Omental fat pad (tissue), 4 donors: ENCODE results near the gene HPSE2. TPM values are rescaled to one million over a fixed set of nuclear protein-coding genes. Genes with fewer than 3 reads are reported as not detected.
"Not testable (repeated sequence)": the region's sequence is repeated elsewhere in the genome, so short reads cannot be mapped to it uniquely, and the experiment has no call there.

ENCODE experiments used
- ATAC-seq: fragments of 150-250 bp; one replicate; pipeline ENCODE4 v1.9.1; 2016; ENCODE audit warnings: mild to moderate bottlenecking, moderate library complexity; ENCODE audit not compliant: low FRiP score
- DNase-seq: peaks from one replicate; pipeline ENCODE4 v3.0.0-alpha.2; 2019; ENCODE audit warnings: low spot score
- total RNA-seq, 4 donors: library from RNA; depleted of rRNA; stranded (reverse); fragments of >200 nt; gene quantifications; one replicate each; pipeline ENCODE4 v1.1.0, GENCODE V29; 2016
- TF ChIP-seq, protein P1 (sequence below), 3 donors: fragments of 450-650 bp; IDR thresholded peaks; one replicate each; pipeline ENCODE4 v1.5.1; 2016 to 2017; ENCODE audit warnings: antibody characterized with exemption in 3 of 3, mild to moderate bottlenecking in 3 of 3, moderate library complexity in 2 of 3

Gene HPSE2
- total RNA-seq, 4 donors from 2014 or later = 0.24 to 1.5 (median 0.46) TPM

DNA sequence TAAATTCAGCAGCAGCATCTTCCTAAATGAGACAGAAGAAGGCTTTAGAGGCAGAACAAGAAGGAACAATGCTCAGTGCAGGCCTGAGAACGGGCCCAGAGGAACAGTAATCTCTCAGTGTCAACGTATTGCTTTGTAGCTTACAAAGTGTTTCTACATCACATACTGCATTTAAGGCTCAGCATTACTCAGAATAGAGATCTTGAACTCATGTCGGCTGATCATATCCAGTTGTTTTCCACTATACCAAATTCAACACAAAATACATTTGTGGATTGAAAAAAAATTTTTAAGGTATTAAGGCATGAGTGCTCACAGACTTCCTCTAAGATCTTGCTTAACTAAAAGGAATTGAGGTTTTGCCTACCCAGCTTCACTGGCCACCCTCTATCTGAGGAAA lies 325.1 kb downstream of the HPSE2 start:
- TF ChIP-seq, protein P1, sequence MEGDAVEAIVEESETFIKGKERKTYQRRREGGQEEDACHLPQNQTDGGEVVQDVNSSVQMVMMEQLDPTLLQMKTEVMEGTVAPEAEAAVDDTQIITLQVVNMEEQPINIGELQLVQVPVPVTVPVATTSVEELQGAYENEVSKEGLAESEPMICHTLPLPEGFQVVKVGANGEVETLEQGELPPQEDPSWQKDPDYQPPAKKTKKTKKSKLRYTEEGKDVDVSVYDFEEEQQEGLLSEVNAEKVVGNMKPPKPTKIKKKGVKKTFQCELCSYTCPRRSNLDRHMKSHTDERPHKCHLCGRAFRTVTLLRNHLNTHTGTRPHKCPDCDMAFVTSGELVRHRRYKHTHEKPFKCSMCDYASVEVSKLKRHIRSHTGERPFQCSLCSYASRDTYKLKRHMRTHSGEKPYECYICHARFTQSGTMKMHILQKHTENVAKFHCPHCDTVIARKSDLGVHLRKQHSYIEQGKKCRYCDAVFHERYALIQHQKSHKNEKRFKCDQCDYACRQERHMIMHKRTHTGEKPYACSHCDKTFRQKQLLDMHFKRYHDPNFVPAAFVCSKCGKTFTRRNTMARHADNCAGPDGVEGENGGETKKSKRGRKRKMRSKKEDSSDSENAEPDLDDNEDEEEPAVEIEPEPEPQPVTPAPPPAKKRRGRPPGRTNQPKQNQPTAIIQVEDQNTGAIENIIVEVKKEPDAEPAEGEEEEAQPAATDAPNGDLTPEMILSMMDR (IDR thresholded peaks at IDR 0.05) = no peak
- DNase-seq = no peak
- ATAC-seq = no peak

DNA sequence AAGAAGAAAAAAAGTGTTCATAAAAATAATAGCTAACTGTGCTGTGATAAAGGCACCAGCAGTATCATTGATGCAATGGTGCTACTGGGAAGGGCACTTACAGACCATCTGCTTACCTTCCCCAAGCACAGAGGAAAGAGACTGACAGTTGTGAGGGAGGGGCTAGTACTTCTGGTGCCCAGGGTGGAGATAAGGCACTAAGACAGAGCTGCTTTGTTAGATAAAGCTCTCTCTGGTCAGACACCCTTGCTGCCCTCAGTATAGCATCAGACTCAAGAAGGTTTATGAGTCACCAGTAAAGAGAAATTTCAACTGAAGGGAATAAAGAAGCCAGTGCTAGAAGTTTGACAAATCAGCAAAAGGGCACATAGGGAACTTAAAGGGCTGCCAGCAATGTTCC lies 325.6 kb downstream of the HPSE2 start:
- TF ChIP-seq, protein P1 (IDR thresholded peaks at IDR 0.05) = no peak
- ATAC-seq = no peak
- no peak for DNase-seq

DNA sequence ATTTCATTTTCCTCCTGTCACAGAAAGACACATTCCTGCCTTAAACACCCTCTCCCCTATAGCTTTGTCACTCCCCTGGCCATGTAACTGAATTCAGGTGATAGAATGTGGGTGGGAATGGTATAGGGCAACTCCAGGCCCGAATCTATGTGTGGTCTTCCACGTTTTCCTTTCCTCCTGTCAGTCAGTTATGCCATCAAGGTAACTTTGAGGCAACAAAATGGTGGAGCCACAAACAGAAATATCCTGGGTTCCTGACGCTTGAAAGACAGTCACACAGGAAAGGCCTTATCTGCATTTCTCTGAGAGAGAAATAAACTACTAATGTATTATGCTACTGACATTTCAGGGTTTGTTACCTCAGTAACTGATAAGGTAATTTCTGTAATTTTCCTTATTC lies 326.8 kb downstream of the HPSE2 start:
- DNase-seq (no peak), ATAC-seq (no peak)
- TF ChIP-seq, protein P1 (IDR thresholded peaks at IDR 0.05) = no peak

DNA sequence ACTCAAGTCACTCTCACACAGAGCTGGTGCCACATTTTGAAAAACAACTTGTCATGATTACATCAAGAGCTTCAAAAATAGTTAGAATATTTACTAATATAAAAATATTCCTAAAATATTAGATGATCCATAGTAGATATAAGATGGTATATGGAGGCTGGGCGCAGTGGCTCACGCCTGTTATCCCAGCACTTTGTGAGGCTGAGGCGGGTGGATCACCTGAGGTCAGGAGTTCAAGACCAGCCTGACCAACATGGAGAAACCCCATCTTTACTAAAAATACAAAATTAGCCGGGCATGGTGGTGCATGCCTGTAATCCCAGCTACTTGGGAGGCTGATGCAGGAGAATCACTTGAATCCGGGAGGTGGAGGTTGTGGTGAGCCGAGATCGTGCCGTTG lies 327.4 kb downstream of the HPSE2 start:
- DNase-seq, ATAC-seq: not testable (repeated sequence)

DNA sequence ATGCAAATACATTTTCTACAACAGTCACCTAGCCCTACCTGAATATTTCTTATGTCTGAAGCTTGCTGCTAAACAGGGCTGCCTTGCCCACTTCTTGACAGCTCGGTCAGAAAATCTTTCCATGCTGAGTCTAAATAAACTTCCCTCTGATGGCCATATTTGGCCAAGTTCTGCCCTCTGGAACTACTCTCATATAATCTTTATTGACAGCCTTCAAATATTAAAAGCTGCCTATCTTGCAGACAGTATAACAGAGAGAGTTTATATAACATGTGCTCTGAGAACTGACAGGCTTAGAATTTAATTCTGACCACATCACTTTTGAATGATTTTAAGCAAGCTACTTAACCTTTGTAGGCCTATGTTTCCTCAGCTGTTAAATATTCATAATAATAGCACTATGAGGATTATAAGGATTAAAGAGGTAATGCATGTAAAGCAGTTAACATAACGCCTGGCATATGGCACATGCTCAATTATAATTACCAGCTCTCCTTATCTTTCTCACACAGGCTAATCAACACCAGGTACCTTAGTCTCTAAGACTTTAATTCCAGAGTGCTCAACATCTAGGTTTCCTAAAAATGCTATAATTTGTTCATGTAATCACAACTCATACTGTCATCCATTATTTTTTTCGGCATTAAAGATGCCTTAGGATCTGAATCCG lies 334.1 kb downstream of the HPSE2 start:
- no peak for DNase-seq
- no peak for ATAC-seq
- TF ChIP-seq, protein P1 (IDR thresholded peaks at IDR 0.05) = no peak

DNA sequence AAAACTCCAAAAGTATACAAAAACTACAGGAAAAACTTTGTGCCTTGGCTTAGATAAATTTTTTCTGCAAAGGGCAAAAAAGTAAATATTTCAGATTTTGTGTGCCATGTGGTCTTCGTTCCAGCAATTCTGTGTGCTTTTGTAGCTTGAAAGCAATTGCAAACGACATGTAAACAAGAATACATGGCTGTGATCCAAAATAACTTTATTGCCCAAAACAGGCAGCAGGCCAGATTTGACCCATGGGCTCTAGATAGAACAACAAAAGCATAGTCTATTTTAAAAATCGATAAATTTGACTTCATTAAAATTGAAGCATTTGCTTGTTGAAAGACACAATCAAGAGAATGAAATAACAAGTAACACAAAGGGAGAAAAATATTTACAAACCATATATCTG lies 336.6 kb downstream of the HPSE2 start:
- DNase-seq = no peak
- ATAC-seq = no peak
- TF ChIP-seq, protein P1 (IDR thresholded peaks at IDR 0.05) = no peak

DNA sequence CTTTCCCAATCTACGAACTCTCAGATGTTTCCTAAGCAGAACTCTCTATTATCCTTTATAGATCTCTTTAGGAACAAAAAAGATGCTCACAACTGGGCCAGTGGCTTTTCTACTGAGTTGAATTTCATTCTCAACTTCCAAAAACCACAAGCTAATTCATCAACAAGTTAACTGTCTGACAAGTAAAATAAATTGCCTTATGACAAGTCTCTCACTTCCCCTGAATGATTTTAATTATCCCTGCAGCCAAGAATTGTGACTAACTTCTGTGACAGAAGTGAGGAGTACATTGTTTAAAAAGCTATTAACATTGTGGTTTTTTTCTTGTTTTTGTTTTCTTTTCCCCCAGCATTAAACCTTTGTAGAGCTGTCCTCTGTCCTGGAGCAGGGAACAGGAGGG lies 343.1 kb downstream of the HPSE2 start:
- TF ChIP-seq, protein P1 (IDR thresholded peaks at IDR 0.05) = no peak
- no peak for ATAC-seq
- DNase-seq = no peak
